GM23338 (cell line): Measurements from ENCODE around the gene CERT1. TPM values are rescaled to one million over a fixed set of nuclear protein-coding genes. Genes with fewer than 3 reads are reported as not detected.

ENCODE experiments used
- ATAC-seq: fragments of 200-7000 bp; cut with Tn5 transposase; 3 replicates; pipeline ENCODE4 v1.9.1; 2020
- DNase-seq: peaks from one replicate; pipeline ENCODE4 v3.0.0-alpha.2; 2015; ENCODE audit warnings: low spot score
- H2AFZ ChIP-seq: fragments of 200-600 bp; sonication (generic); 2 replicates; pipeline ENCODE4 v1.8.0; 2016; ENCODE audit warnings: antibody characterized with exemption, mild to moderate bottlenecking, moderate library complexity
- H3F3A ChIP-seq: fragments of 200-600 bp; sonication (generic); replicated peaks from 2 replicates; pipeline ENCODE4 v1.8.0; 2017; ENCODE audit warnings: antibody characterized with exemption, mixed run types, low read depth
- H3K27ac ChIP-seq: fragments of 200-600 bp; sonication (generic); 2 replicates; pipeline ENCODE4 v1.6.1; 2016; ENCODE audit warnings: low read depth
- H3K27me3 ChIP-seq: fragments of 200-600 bp; sonication (generic); 2 replicates; pipeline ENCODE4 v1.8.0; 2016; ENCODE audit warnings: mild to moderate bottlenecking, mixed run types, moderate library complexity; ENCODE audit not compliant: insufficient read depth
- H3K36me3 ChIP-seq: fragments of 200-600 bp; sonication (generic); 2 replicates; pipeline ENCODE4 v1.8.0; 2016; ENCODE audit warnings: mild to moderate bottlenecking; ENCODE audit not compliant: insufficient read depth
- H3K4me1 ChIP-seq: fragments of 200-600 bp; sonication (generic); 2 replicates; pipeline ENCODE4 v1.8.0; 2016; ENCODE audit warnings: mild to moderate bottlenecking, moderate library complexity; ENCODE audit not compliant: insufficient read depth
- H3K4me2 ChIP-seq: fragments of 200-600 bp; sonication (generic); 2 replicates; pipeline ENCODE4 v1.7.1; 2017; ENCODE audit warnings: mixed run types
- H3K4me3 ChIP-seq: fragments of 200-600 bp; sonication (generic); 2 replicates; pipeline ENCODE4 v1.6.1; 2016; ENCODE audit warnings: mixed run types
- H3K79me2 ChIP-seq: fragments of 200-600 bp; sonication (generic); replicated peaks from 2 replicates; pipeline ENCODE4 v1.8.0; 2017; ENCODE audit warnings: mild to moderate bottlenecking; ENCODE audit not compliant: insufficient read depth
- H3K9me2 ChIP-seq: fragments of 200-600 bp; sonication (generic); 2 replicates; pipeline ENCODE4 v1.8.0; 2017; ENCODE audit not compliant: insufficient read depth
- H4K20me1 ChIP-seq: fragments of 200-600 bp; sonication (generic); replicated peaks from 2 replicates; pipeline ENCODE4 v1.8.0; 2017; ENCODE audit warnings: mild to moderate bottlenecking; ENCODE audit not compliant: insufficient read depth
- H3K27ac Mint-ChIP-seq: 2 replicates; pipeline ENCODE4 v1.8.0; 2020; ENCODE audit warnings: inconsistent platforms, mild to moderate bottlenecking, moderate library complexity, mixed read lengths
- H3K27me3 Mint-ChIP-seq: 3 replicates; pipeline ENCODE4 v1.8.0; 2022; ENCODE audit warnings: low read depth, mild to moderate bottlenecking, moderate library complexity, mixed read lengths, inconsistent platforms; ENCODE audit not compliant: insufficient read depth, poor library complexity
- H3K36me3 Mint-ChIP-seq: 3 replicates; pipeline ENCODE4 v1.8.0; 2021; ENCODE audit warnings: low read depth, mild to moderate bottlenecking, inconsistent platforms, moderate library complexity, mixed read lengths
- H3K4me1 Mint-ChIP-seq: 3 replicates; pipeline ENCODE4 v1.8.0; 2020; ENCODE audit warnings: mild to moderate bottlenecking, inconsistent platforms, mixed read lengths
- H3K4me3 Mint-ChIP-seq: 3 replicates; pipeline ENCODE4 v1.8.0; 2021; ENCODE audit warnings: moderate library complexity, mild to moderate bottlenecking, inconsistent platforms, mixed read lengths
- H3K9me3 Mint-ChIP-seq: 3 replicates; pipeline ENCODE4 v1.8.0; 2020; ENCODE audit warnings: moderate library complexity, mild to moderate bottlenecking, inconsistent platforms, mixed read lengths
- CREB1 ChIP-seq: fragments of 250-450 bp; sonication (Bioruptor Pico); IDR thresholded peaks from 2 replicates; pipeline ENCODE4 v1.5.0; 2020; ENCODE audit warnings: low read depth, mild to moderate bottlenecking, moderate library complexity
- CTCF ChIP-seq, 2 experiments: fragments of 200-600 bp in 1 of 2; sonication (generic) in 1 of 2; conservative IDR thresholded peaks; 2 replicates each; pipeline versions ENCODE4 v1.5.1 to v1.6.1; 2016 to 2017; ENCODE audit warnings: antibody characterized with exemption in 2 of 2, low read depth in 2 of 2, mild to moderate bottlenecking in 2 of 2, moderate library complexity in 1 of 2
- ETS1 ChIP-seq: IDR thresholded peaks from 2 replicates; pipeline ENCODE4 v1.6.1; 2016; ENCODE audit warnings: antibody characterized with exemption
- EZH2 ChIP-seq: fragments of 200-600 bp; sonication (generic); IDR thresholded peaks from one replicate; pipeline ENCODE4 v1.8.0; 2017; ENCODE audit warnings: antibody characterized with exemption, mild to moderate bottlenecking, low read depth; ENCODE audit not compliant: unreplicated experiment
- EZH2phosphoT487 ChIP-seq: fragments of 200-600 bp; sonication (generic); IDR thresholded peaks from one replicate; pipeline ENCODE4 v1.8.1; 2018; ENCODE audit warnings: antibody characterized with exemption; ENCODE audit not compliant: unreplicated experiment
- JUNB ChIP-seq: IDR thresholded peaks from one replicate; pipeline ENCODE4 v1.6.1; 2016; ENCODE audit warnings: antibody characterized with exemption; ENCODE audit not compliant: unreplicated experiment
- NANOG ChIP-seq: IDR thresholded peaks from 2 replicates; pipeline ENCODE4 v1.6.1; 2016; ENCODE audit warnings: antibody characterized with exemption, borderline replicate concordance
- POLR2AphosphoS5 ChIP-seq: IDR thresholded peaks from 2 replicates; pipeline ENCODE4 v1.6.1; 2016; ENCODE audit warnings: antibody characterized with exemption, low read depth
- REST ChIP-seq: IDR thresholded peaks from one replicate; pipeline ENCODE4 v1.6.1; 2018; ENCODE audit warnings: antibody characterized with exemption; ENCODE audit not compliant: unreplicated experiment
- STAT1 ChIP-seq: IDR thresholded peaks from one replicate; pipeline ENCODE4 v1.6.1; 2016; ENCODE audit warnings: antibody characterized with exemption; ENCODE audit not compliant: unreplicated experiment
- ZNF114 ChIP-seq: fragments of 250-450 bp; sonication (Bioruptor Pico); IDR thresholded peaks from 2 replicates; pipeline ENCODE4 v1.5.0; 2020; ENCODE audit warnings: mild to moderate bottlenecking, moderate library complexity
- ZNF331 ChIP-seq: fragments of 250-450 bp; sonication (Bioruptor Pico); IDR thresholded peaks from 2 replicates; pipeline ENCODE4 v1.5.0; 2020; ENCODE audit warnings: low read depth, mild to moderate bottlenecking, moderate library complexity
- ZNF462 ChIP-seq: fragments of 250-450 bp; sonication (Bioruptor Pico); IDR thresholded peaks from 2 replicates; pipeline ENCODE4 v1.5.0; 2020; ENCODE audit warnings: mild to moderate bottlenecking, moderate library complexity
- polyA plus RNA-seq: library from polyadenylated mRNA; unstranded; fragments of >200 nt; fragmentation: Nextera tagmentation; extraction: Ambion mirVana; gene quantifications from 2 replicates; pipeline ENCODE4 v1.2.1, GENCODE V29; 2016
- total RNA-seq: library from RNA; depleted of rRNA; stranded (reverse); fragments of >200 nt; shearing (Covaris generic); gene quantifications from 2 replicates; pipeline ENCODE4 v1.2.3, GENCODE V29; 2014

Gene CERT1
- total and polyA plus RNA-seq, 2 experiments from 2014 or later = 36.5 to 40.7 TPM

- peaks cover 29% of the 10 kb centered on the region for H3K36me3 Mint-ChIP-seq
- no peaks in the 10 kb centered on the region for H3K9me3 Mint-ChIP-seq
- H3K79me2 ChIP-seq = peaks cover 29% of the 10 kb centered on the region
- H3K36me3 ChIP-seq = no peaks in the 10 kb centered on the region
- DNase-seq = no peak
- H3K9me2 ChIP-seq = no peaks in the 10 kb centered on the region; the same call in 1 of the 2 replicates
- TF ChIP-seq REST (no peak), ZNF331 (CRISPR knock-in tag) (no peak), ZNF462 (CRISPR knock-in tag) (no peak), ETS1 (no peak), STAT1 (no peak), EZH2phosphoT487 (no peak), CTCF (conservative IDR thresholded peaks at IDR 0.05; ENCODE audit: low read depth in 2 of 2) (no peak), NANOG (no peak), EZH2 (no peak), POLR2AphosphoS5 (no peak), ZNF114 (no peak), CREB1 (CRISPR knock-in tag) (no peak), JUNB (no peak)
- no peak for ATAC-seq
- no peaks in the 10 kb centered on the region for H3F3A ChIP-seq
- H3K4me2 ChIP-seq = no peak overlapping the region
- H3K27ac ChIP-seq = no peak overlapping the region
- H3K27ac Mint-ChIP-seq = no peak overlapping the region
- no peak overlapping the region for H3K4me3 ChIP-seq
- H3K27me3 ChIP-seq = no peaks in the 10 kb centered on the region
- peaks cover 3% of the 10 kb centered on the region for H3K4me1 ChIP-seq
- H3K4me1 Mint-ChIP-seq = peaks cover 11% of the 10 kb centered on the region
- H2AFZ ChIP-seq = no peak overlapping the region
- no peak overlapping the region for H3K4me3 Mint-ChIP-seq
- H3K27me3 Mint-ChIP-seq = no peaks in the 10 kb centered on the region
- no peaks in the 10 kb centered on the region for H4K20me1 ChIP-seq
Measured at GRCh38 chr5:75498208-75498777, 13.1 kb downstream of the CERT1 start.
